GM12801 (cell line): Measurements from ENCODE around the gene XCL2.

Source experiments
- CTCF ChIP-seq: IDR thresholded peaks from one replicate; pipeline ENCODE4 v1.5.1; 2011; ENCODE audit warnings: control low read depth; ENCODE audit not compliant: insufficient read length; ENCODE audit errors: extremely low read depth

The XCL2 gene

GRCh38 chr1:168521401-168522000 is 22.3 kb downstream of the XCL2 start:
- TF ChIP-seq CTCF = no peak

- no peak for TF ChIP-seq CTCF
Measured at GRCh38 chr1:168520832-168521231, 23.0 kb downstream of the XCL2 start.

- TF ChIP-seq CTCF = no peak
Measured at GRCh38 chr1:168520052-168520751, 23.6 kb downstream of the XCL2 start.

GRCh38 chr1:168518813-168519212 is 25.0 kb downstream of the XCL2 start:
- TF ChIP-seq CTCF = no peak

GRCh38 chr1:168518201-168518689 is 25.6 kb downstream of the XCL2 start:
- no peak for TF ChIP-seq CTCF

- TF ChIP-seq CTCF = no peak
Measured at GRCh38 chr1:168514455-168514854, 29.3 kb downstream of the XCL2 start.

GRCh38 chr1:168513656-168514404 is 30.0 kb downstream of the XCL2 start:
- TF ChIP-seq CTCF = no peak
